Activated naive CD8-positive, alpha-beta T cell treated with anti-CD3 and anti-CD28 coated beads, Interleukin-2, amount 50 U/mL, for 24 hours (primary cell): ENCODE results near the gene RNF20.
A peak's percentile ranks its signal among the peaks of the same experiment; 100 is the strongest.
"Not testable (repeated sequence)": the region's sequence is repeated elsewhere in the genome, so short reads cannot be mapped to it uniquely, and the experiment has no call there.

Experiments
- ATAC-seq: fragments of 150-1000 bp; cut with Tn5 transposase; one replicate; pipeline ENCODE4 v1.10.0; 2021
- DNase-seq: peaks from one replicate; pipeline ENCODE4 v3.0.0; 2021
- H3K27ac Mint-ChIP-seq: one replicate; pipeline ENCODE4 v1.8.0; 2021; ENCODE audit warnings: mild to moderate bottlenecking, mixed read lengths
- H3K27me3 Mint-ChIP-seq: one replicate; pipeline ENCODE4 v1.8.0; 2021; ENCODE audit warnings: mixed read lengths
- H3K36me3 Mint-ChIP-seq: one replicate; pipeline ENCODE4 v1.8.0; 2021; ENCODE audit warnings: low read depth, mixed read lengths
- H3K4me1 Mint-ChIP-seq: one replicate; pipeline ENCODE4 v1.8.0; 2021; ENCODE audit warnings: mixed read lengths
- H3K4me3 Mint-ChIP-seq: one replicate; pipeline ENCODE4 v1.8.0; 2021; ENCODE audit warnings: mild to moderate bottlenecking, moderate library complexity, mixed read lengths
- H3K9me3 Mint-ChIP-seq: one replicate; pipeline ENCODE4 v1.8.0; 2021; ENCODE audit warnings: mixed read lengths

Gene RNF20

GRCh38 chr9:101513351-101513750, 20.3 kb upstream of the RNF20 start:
- Mint-ChIP-seq H3K4me1 (peaks cover 2% of the 10 kb centered on the region), H3K27ac (no peak overlapping the region), H3K9me3 (no peaks in the 10 kb centered on the region), H3K36me3 (no peaks in the 10 kb centered on the region), H3K27me3 (peaks cover 10% of the 10 kb centered on the region), H3K4me3 (no peak overlapping the region)
- ATAC-seq (no peak), DNase-seq (no peak)

DNA sequence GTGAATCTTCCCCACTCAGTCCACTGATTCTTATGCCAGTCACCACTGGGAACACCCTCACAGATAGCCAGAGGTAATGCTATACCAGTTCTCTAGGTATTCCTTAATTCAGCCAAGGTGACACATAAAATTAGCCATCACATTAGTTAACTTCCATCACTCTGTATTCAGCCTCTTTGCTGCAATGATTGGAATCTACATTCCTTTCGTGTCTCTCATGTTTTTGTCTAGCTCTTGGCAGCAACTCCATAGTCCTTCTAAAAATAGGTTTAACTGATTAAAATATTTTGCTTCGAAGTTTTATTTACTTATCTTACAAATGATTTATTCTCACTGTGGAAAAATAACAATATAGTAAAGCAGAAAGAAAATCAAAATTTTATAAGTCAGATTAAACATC, 19.6 kb upstream of the RNF20 start:
- DNase-seq (no peak), ATAC-seq (no peak)
- H3K27ac Mint-ChIP-seq: no peak overlapping the region
- H3K36me3 Mint-ChIP-seq: no peaks in the 10 kb centered on the region
- peaks cover 2% of the 10 kb centered on the region for H3K4me1 Mint-ChIP-seq
- H3K27me3 Mint-ChIP-seq: peaks cover 11% of the 10 kb centered on the region
- no peaks in the 10 kb centered on the region for H3K9me3 Mint-ChIP-seq
- no peak overlapping the region for H3K4me3 Mint-ChIP-seq

- H3K9me3 Mint-ChIP-seq: no peaks in the 10 kb centered on the region
- no peak overlapping the region for H3K4me3 Mint-ChIP-seq
- ATAC-seq: no peak
These were observed 17.0 kb upstream of the RNF20 start for GRCh38 chr9:101516655-101517054.

GRCh38 chr9:101518489-101518888, 15.2 kb upstream of the RNF20 start:
- not testable (repeated sequence) for H3K9me3 Mint-ChIP-seq, H3K4me3 Mint-ChIP-seq, H3K27ac Mint-ChIP-seq, ATAC-seq, DNase-seq, H3K4me1 Mint-ChIP-seq, H3K36me3 Mint-ChIP-seq
- peaks cover 31% of the 10 kb centered on the region for H3K27me3 Mint-ChIP-seq

More at GRCh38 chr9:101516655-101517054, 17.0 kb upstream of the RNF20 start:
- no peaks in the 10 kb centered on the region for H3K4me1 Mint-ChIP-seq
- H3K27me3 Mint-ChIP-seq: peaks cover 23% of the 10 kb centered on the region
- no peaks in the 10 kb centered on the region for H3K36me3 Mint-ChIP-seq
- H3K27ac Mint-ChIP-seq: no peak overlapping the region
- DNase-seq: no peak

DNA sequence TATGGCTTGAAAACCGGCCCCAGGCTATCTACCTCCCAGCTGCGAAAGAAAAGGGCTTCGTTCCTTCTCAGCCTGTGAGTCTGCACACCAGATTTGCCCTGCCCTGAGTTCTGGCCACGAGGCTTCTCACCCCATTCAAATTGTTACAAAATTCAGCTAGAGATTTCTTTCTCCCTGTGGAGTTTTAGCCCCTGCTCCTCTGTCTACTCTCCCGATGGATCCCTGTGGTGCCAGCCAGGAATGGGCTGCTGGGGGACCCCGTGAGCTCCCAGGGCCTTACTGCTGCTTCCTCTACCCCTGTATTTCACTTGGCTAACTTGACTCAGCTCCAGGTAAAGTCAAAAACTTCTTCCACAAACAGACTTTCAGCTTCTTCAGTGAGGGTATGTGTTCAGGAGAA, 9.3 kb upstream of the RNF20 start:
- Mint-ChIP-seq H3K27me3 (peaks cover 35% of the 10 kb centered on the region), H3K4me3 (no peak overlapping the region), H3K36me3 (no peaks in the 10 kb centered on the region), H3K27ac (no peak overlapping the region), H3K9me3 (no peaks in the 10 kb centered on the region), H3K4me1 (peaks cover under 1% of the 10 kb centered on the region)
- DNase-seq (no peak), ATAC-seq (no peak)

DNA sequence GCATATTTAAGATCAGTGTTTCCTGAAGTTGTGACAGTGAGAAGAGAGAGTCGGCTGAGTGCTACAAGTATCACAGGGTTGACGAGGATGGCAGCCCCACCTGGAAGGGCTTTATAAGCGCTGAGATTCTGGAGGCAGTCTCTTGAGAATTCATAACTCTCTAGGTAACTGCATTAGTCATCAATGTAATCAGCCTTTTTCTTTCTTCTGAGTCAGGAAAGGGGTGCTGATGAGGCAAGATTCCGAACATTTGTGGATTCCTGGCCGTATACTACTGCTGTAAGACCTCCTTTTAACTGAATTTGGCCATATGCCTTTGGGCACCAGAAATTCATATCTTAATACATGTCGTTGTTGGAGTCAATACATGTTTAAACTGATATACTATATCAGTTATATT, 6.6 kb upstream of the RNF20 start:
- Mint-ChIP-seq H3K4me3 (no peak overlapping the region), H3K36me3 (no peaks in the 10 kb centered on the region), H3K9me3 (no peaks in the 10 kb centered on the region)

GRCh38 chr9:101528015-101528414, 5.6 kb upstream of the RNF20 start:
- no peaks in the 10 kb centered on the region for H3K36me3 Mint-ChIP-seq
- no peak for DNase-seq
- H3K9me3 Mint-ChIP-seq: no peaks in the 10 kb centered on the region
- H3K27me3 Mint-ChIP-seq: peaks cover 17% of the 10 kb centered on the region
- ATAC-seq: no peak
- peaks cover 10% of the 10 kb centered on the region for H3K4me1 Mint-ChIP-seq
- H3K27ac Mint-ChIP-seq: no peak overlapping the region
- no peak overlapping the region for H3K4me3 Mint-ChIP-seq

More for the DNA sequence above, 6.6 kb upstream of the RNF20 start:
- H3K4me1 Mint-ChIP-seq: peaks cover 7% of the 10 kb centered on the region
- ATAC-seq: no peak
- no peak for DNase-seq
- peaks cover 23% of the 10 kb centered on the region for H3K27me3 Mint-ChIP-seq
- no peak overlapping the region for H3K27ac Mint-ChIP-seq

DNA sequence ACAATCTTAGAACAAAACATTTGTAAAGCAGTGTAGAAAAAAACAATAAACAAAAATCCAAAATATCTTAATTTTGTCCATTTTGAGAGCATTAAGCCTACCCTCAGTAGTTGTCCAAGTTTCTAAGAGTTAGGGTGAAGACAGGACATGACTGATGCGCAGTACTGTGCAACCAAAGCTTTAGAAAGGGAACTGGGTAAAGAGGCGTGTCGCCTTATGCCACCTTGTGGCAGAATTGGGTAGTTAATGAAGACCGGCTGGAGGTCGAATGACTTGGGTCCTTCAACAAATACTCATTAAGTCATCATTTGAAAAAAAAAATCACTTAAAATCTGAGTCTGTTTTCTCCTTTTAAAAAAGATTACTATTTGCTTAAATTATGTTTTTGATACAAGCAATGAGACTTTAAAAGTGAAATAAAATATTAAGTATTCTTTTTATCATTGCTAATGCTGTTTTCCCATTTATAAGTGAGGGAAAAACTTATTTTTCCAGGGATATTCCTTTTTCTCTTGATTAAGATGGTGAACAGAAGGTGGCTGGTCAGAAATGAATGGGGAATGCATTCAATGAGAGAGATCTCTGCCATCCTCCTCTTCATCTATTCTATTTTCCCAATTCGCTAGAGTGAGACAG, 3.5 kb upstream of the RNF20 start:
- no peak overlapping the region for H3K4me3 Mint-ChIP-seq

GRCh38 chr9:101536351-101536750, 2.7 kb downstream of the RNF20 start:
- DNase-seq: no peak
- no peak overlapping the region for H3K27ac Mint-ChIP-seq
- H3K4me3 Mint-ChIP-seq: no peak overlapping the region
- no peaks in the 10 kb centered on the region for H3K9me3 Mint-ChIP-seq
- H3K4me1 Mint-ChIP-seq: peaks cover 22% of the 10 kb centered on the region
- H3K27me3 Mint-ChIP-seq: no peaks in the 10 kb centered on the region
- ATAC-seq: no peak
- peaks cover 15% of the 10 kb centered on the region for H3K36me3 Mint-ChIP-seq

More for the DNA sequence above, 3.5 kb upstream of the RNF20 start:
- Mint-ChIP-seq H3K36me3 (peaks cover under 1% of the 10 kb centered on the region), H3K4me1 (peaks cover 18% of the 10 kb centered on the region), H3K27ac (no peak overlapping the region), H3K27me3 (peaks cover 8% of the 10 kb centered on the region), H3K9me3 (no peaks in the 10 kb centered on the region)
- DNase-seq: peak; percentile 65
- peak; percentile 44 for ATAC-seq

GRCh38 chr9:101536938-101537337, 3.3 kb downstream of the RNF20 start:
- Mint-ChIP-seq H3K36me3 (peaks cover 15% of the 10 kb centered on the region), H3K4me3 (no peak overlapping the region), H3K27ac (no peak overlapping the region), H3K27me3 (no peaks in the 10 kb centered on the region), H3K4me1 (peaks cover 22% of the 10 kb centered on the region), H3K9me3 (no peaks in the 10 kb centered on the region)
- no peak for ATAC-seq
- peak; percentile 23 for DNase-seq

DNA sequence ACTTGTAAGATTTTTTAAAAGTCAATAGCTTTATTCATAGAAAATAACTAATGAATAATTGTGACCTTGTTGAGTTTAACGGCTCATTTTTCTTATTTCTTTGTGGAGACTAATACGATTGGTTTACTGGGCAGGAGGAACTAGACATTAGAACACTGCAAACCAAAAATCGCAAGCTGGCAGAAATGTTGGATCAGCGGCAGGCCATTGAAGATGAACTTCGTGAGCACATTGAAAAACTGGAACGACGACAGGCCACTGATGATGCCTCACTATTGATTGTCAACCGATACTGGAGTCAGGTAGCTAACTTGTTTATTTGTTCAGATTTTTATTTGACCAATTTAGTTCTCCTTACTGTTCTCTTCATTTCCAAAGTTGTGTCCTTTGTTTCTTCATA, 6.4 kb downstream of the RNF20 start:
- ATAC-seq (no peak), DNase-seq (no peak)
- H3K27ac Mint-ChIP-seq: no peak overlapping the region
- H3K9me3 Mint-ChIP-seq: no peaks in the 10 kb centered on the region
- no peaks in the 10 kb centered on the region for H3K27me3 Mint-ChIP-seq
- H3K4me3 Mint-ChIP-seq: no peak overlapping the region
- H3K4me1 Mint-ChIP-seq: peaks cover 12% of the 10 kb centered on the region
- peaks cover 24% of the 10 kb centered on the region for H3K36me3 Mint-ChIP-seq

- H3K36me3 Mint-ChIP-seq: peaks cover 35% of the 10 kb centered on the region
These were observed 9.6 kb downstream of the RNF20 start for GRCh38 chr9:101543098-101543735.

DNA sequence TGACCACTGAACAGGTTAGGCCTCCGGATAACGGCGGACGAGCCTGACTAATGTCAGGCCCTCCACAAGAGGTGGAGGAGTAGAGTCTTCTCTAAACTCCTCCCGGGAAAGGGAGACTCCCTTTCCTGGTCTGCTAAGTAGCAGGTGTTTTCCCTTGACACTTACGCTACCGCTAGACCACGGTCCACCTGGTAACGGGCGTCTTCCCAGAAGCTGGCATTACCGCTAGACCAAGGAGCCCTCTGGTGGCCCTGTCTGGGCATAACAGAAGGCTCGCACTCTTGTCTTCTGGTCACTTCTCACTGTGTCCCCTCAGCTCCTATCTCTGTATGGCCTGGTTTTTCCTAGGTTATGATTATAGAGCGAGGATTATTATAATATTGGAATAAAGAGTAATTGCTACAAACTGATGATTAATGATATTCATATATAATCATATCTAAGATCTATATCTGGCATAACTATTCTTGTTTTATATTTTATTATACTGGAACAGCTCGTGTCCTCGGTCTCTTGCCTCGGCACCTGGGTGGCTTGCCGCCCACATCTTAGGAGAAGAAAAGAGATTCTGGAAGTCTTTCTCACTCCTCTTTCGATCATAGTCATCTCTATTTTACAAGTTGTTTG, 15.9 kb downstream of the RNF20 start:
- not testable (repeated sequence) for H3K9me3 Mint-ChIP-seq, H3K27me3 Mint-ChIP-seq, H3K27ac Mint-ChIP-seq, ATAC-seq, DNase-seq, H3K4me3 Mint-ChIP-seq, H3K4me1 Mint-ChIP-seq
- peaks cover 78% of the 10 kb centered on the region for H3K36me3 Mint-ChIP-seq

More at GRCh38 chr9:101543098-101543735, 9.6 kb downstream of the RNF20 start:
- DNase-seq: no peak
- Mint-ChIP-seq H3K27me3 (no peaks in the 10 kb centered on the region), H3K27ac (no peak overlapping the region), H3K4me3 (no peak overlapping the region), H3K4me1 (no peaks in the 10 kb centered on the region), H3K9me3 (no peaks in the 10 kb centered on the region)
- no peak for ATAC-seq

- Mint-ChIP-seq H3K4me1 (peaks cover 13% of the 10 kb centered on the region), H3K36me3 (peaks cover 79% of the 10 kb centered on the region), H3K4me3 (no peak overlapping the region), H3K27me3 (no peaks in the 10 kb centered on the region), H3K9me3 (peaks cover 18% of the 10 kb centered on the region), H3K27ac (no peak overlapping the region)
- DNase-seq: no peak
- ATAC-seq: no peak
These were observed 28.1 kb downstream of the RNF20 start for GRCh38 chr9:101561740-101562139.

DNA sequence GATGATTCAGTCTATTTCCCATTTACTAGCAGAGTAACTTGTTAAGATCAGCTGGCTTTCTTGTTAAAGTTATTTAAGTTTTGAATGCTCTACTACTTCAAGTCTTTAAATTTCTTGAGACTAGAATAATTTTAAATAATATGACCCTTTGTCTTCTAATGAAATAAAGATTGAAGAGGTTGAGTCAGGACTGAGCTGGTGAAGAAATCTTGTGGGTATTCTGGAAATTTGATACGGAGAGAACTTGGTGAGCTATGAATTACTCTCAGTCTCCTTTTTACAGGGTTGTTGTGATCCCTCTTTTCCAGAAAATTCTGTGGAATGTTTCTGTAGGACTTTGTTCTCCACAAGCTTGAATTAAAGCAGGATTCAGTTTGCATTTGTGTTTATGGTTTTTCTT, 29.3 kb downstream of the RNF20 start:
- Mint-ChIP-seq H3K27me3 (no peaks in the 10 kb centered on the region), H3K36me3 (peaks cover 76% of the 10 kb centered on the region), H3K27ac (no peak overlapping the region), H3K9me3 (peaks cover 14% of the 10 kb centered on the region), H3K4me3 (no peak overlapping the region), H3K4me1 (peaks cover 23% of the 10 kb centered on the region)
- DNase-seq (no peak), ATAC-seq (no peak)
